Body of pancreas (tissue), 4 donors: ENCODE data around the gene WDFY3. TPM values are rescaled to one million over a fixed set of nuclear protein-coding genes. Genes with fewer than 3 reads are reported as not detected.

Source experiments
- ATAC-seq: fragments of 150-250 bp; one replicate; pipeline ENCODE4 v1.9.1; 2016
- DNase-seq, 4 donors: peaks; one replicate each; pipeline ENCODE4 v3.0.0-alpha.2; 2019
- H3K27ac ChIP-seq, 4 donors: fragments of 200-600 bp; sonication (generic); 1 replicate in 3 of 4; 2 replicates in 1 of 4; pipeline versions ENCODE4 v1.5.1 to v1.6.1; 2016 to 2019; ENCODE audit warnings: mild to moderate bottlenecking in 1 of 4, mixed read lengths in 1 of 4, moderate library complexity in 1 of 4
- H3K27me3 ChIP-seq, 2 donors: fragments of 200-600 bp; sonication (generic); one replicate each; pipeline ENCODE4 v1.6.0; 2016; ENCODE audit warnings: mild to moderate bottlenecking in 1 of 2
- H3K36me3 ChIP-seq, 2 donors: fragments of 200-600 bp; sonication (generic); replicated peaks in 1 of 2; 2 replicates each; pipeline ENCODE4 v1.5.1; 2016; ENCODE audit warnings: low read depth in 2 of 2; ENCODE audit not compliant: insufficient read depth in 1 of 2
- H3K4me1 ChIP-seq: fragments of 200-600 bp; sonication (generic); one replicate; pipeline ENCODE4 v1.6.0; 2016
- H3K4me3 ChIP-seq, 2 donors: fragments of 200-600 bp; sonication (generic); 1 replicate in 1 of 2; 2 replicates in 1 of 2; pipeline ENCODE4 v1.5.1; 2016 to 2019
- H3K9me3 ChIP-seq, 3 donors: fragments of 200-600 bp; sonication (generic); 1 replicate in 2 of 3; 2 replicates in 1 of 3; pipeline ENCODE4 v1.5.1; 2016
- CTCF ChIP-seq, 7 experiments: fragments of 450-650 bp in 4 of 7; fragments of 200-600 bp in 3 of 7; sonication (generic) in 3 of 7; IDR thresholded peaks; one replicate each; pipeline ENCODE4 v1.5.1; 2016 to 2019; ENCODE audit warnings: antibody characterized with exemption in 7 of 7
- POLR2A ChIP-seq, 3 donors: fragments of 450-650 bp; IDR thresholded peaks; one replicate each; pipeline ENCODE4 v1.6.1; 2016; ENCODE audit warnings: antibody characterized with exemption in 3 of 3, mild to moderate bottlenecking in 2 of 3
- WGBS, 2 donors: methylation state at CpG; one replicate each; pipeline ENCODE4 v1.1.5; 2017; 5-methylcytosine and 5-hydroxymethylcytosine counted together
- intact Hi-C: fragments of 100-400 bp; cut with DNase I; formaldehyde crosslinking; loops from one replicate; pipeline ENCODE4 v1.15.1; 2023
- total RNA-seq, 2 donors: library from RNA; depleted of rRNA; stranded (reverse); fragments of >200 nt; gene quantifications; one replicate each; pipeline ENCODE4 v1.1.0, GENCODE V29; 2016

Gene WDFY3
- total RNA-seq, 2 donors from 2014 or later: 36.1 to 55.0 TPM

GRCh38 chr4:84901740-84902281 is 64.7 kb downstream of the WDFY3 start:
- H3K36me3 ChIP-seq: no peaks in the 10 kb centered on the region
- H3K27me3 ChIP-seq: no peaks in the 10 kb centered on the region
- no peaks in the 10 kb centered on the region for H3K4me1 ChIP-seq
- no peaks in the 10 kb centered on the region for H3K9me3 ChIP-seq
- 69 to 73% methylated on average over 3 of the region's 3 CpGs for WGBS, 2 donors
- no peak overlapping the region for H3K4me3 ChIP-seq
- DNase-seq (no peak), ATAC-seq (no peak)
- intact Hi-C loops: no loop called here
- no peak overlapping the region for H3K27ac ChIP-seq
- no peak for TF ChIP-seq CTCF (IDR thresholded peaks at IDR 0.05)
- TF ChIP-seq POLR2A (IDR thresholded peaks at IDR 0.05): no peak

GRCh38 chr4:84901173-84901572 is 65.3 kb downstream of the WDFY3 start:
- no peak for TF ChIP-seq CTCF (IDR thresholded peaks at IDR 0.05)
- TF ChIP-seq POLR2A (IDR thresholded peaks at IDR 0.05): no peak
- no peak overlapping the region for H3K4me3 ChIP-seq
- H3K36me3 ChIP-seq: no peaks in the 10 kb centered on the region
- H3K9me3 ChIP-seq: no peaks in the 10 kb centered on the region
- no peaks in the 10 kb centered on the region for H3K27me3 ChIP-seq
- no peak overlapping the region for H3K27ac ChIP-seq
- intact Hi-C loops: no loop called here
- H3K4me1 ChIP-seq: no peaks in the 10 kb centered on the region
- ATAC-seq: no peak
- no peak for DNase-seq
- WGBS, 2 donors: 65 to 69% methylated on average over 3 of the region's 3 CpGs

GRCh38 chr4:84899616-84900015 is 66.9 kb downstream of the WDFY3 start:
- TF ChIP-seq POLR2A (IDR thresholded peaks at IDR 0.05): no peak
- no peak for TF ChIP-seq CTCF (IDR thresholded peaks at IDR 0.05)
- 93 to 94% methylated on average over 3 of the region's 3 CpGs for WGBS, 2 donors
- intact Hi-C loops: no loop called here

GRCh38 chr4:84897516-84897915 is 69.0 kb downstream of the WDFY3 start:
- Histone ChIP-seq H3K9me3 (no peaks in the 10 kb centered on the region), H3K4me3 (no peak overlapping the region), H3K27me3 (no peaks in the 10 kb centered on the region), H3K27ac (no peak overlapping the region), H3K36me3 (no peaks in the 10 kb centered on the region), H3K4me1 (peaks cover 10% of the 10 kb centered on the region)
- intact Hi-C loops: no loop called here
- 82 to 83% methylated on average over 6 of the region's 6 CpGs for WGBS, 2 donors
- DNase-seq (no peak), ATAC-seq (no peak)
- TF ChIP-seq CTCF (IDR thresholded peaks at IDR 0.05): no peak
- TF ChIP-seq POLR2A (IDR thresholded peaks at IDR 0.05): no peak

More at GRCh38 chr4:84899616-84900015, 66.9 kb downstream of the WDFY3 start:
- H3K9me3 ChIP-seq: no peaks in the 10 kb centered on the region
- DNase-seq (no peak), ATAC-seq (no peak)
- H3K36me3 ChIP-seq: no peaks in the 10 kb centered on the region
- H3K27me3 ChIP-seq: no peaks in the 10 kb centered on the region
- no peak overlapping the region for H3K4me3 ChIP-seq
- H3K27ac ChIP-seq: no peak overlapping the region
- peaks cover 8% of the 10 kb centered on the region for H3K4me1 ChIP-seq

GRCh38 chr4:84895283-84895682 is 71.2 kb downstream of the WDFY3 start:
- H3K9me3 ChIP-seq: no peaks in the 10 kb centered on the region
- no peaks in the 10 kb centered on the region for H3K36me3 ChIP-seq
- H3K4me1 ChIP-seq: peaks cover 10% of the 10 kb centered on the region
- ATAC-seq (no peak), DNase-seq (no peak)
- 55 to 57% methylated on average over 1 of the region's 1 CpG for WGBS, 2 donors
- H3K4me3 ChIP-seq: no peak overlapping the region
- no peak for TF ChIP-seq POLR2A (IDR thresholded peaks at IDR 0.05)
- no peak for TF ChIP-seq CTCF (IDR thresholded peaks at IDR 0.05)
- intact Hi-C loops: no loop called here
- H3K27me3 ChIP-seq: no peaks in the 10 kb centered on the region
- H3K27ac ChIP-seq: peak overlapping the region in 1 of 4 donors; percentile 14
